ENCODE results near the gene NUDT16L1. TPM values are rescaled to one million over a fixed set of nuclear protein-coding genes. Genes with fewer than 3 reads are reported as not detected.
A peak's percentile ranks its signal among the peaks of the same experiment; 100 is the strongest.

Gene NUDT16L1
- total RNA-seq, 2 experiments from 2014 or later: 40.7 to 42.7 TPM

DNA sequence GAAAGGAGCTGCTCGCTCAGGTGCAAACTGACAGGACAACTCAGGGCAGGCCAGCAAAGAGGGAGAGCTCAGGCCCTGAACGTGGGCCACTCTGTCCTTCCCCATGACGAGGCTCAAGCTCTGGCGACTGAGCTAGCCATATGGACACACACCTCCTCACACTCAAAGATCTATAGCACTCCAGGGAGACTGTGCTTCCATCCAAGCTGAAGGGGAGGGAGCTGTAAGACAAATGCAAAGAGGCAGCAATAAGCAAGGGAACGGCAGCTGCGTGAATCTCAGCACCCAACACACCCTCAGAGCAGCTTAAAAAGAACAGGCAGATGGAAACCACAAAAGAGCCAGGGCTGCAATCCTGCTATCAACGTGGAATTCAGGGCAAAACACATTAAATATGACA lies 13.5 kb downstream of the NUDT16L1 start:
- no peak for ATAC-seq (ENCODE audit: low read depth)
- peaks cover 9% of the 10 kb centered on the region for H3K4me1 Mint-ChIP-seq
- POLR2A ChIA-PET: interaction anchor here (1.0 to 1.1 kb wide), 2 partner anchors 11 to 28 kb away, joined by 4 to 5 read pairs; partner anchors contain the start of gene DNAAF8
- DNase-seq: no peak
- H3K36me3 Mint-ChIP-seq: peaks cover 12% of the 10 kb centered on the region
- no peak overlapping the region for H3K4me3 Mint-ChIP-seq
- H3K27me3 Mint-ChIP-seq: no peaks in the 10 kb centered on the region
- H3K9me3 Mint-ChIP-seq: no peaks in the 10 kb centered on the region
- H3K27ac Mint-ChIP-seq: no peak overlapping the region

DNA sequence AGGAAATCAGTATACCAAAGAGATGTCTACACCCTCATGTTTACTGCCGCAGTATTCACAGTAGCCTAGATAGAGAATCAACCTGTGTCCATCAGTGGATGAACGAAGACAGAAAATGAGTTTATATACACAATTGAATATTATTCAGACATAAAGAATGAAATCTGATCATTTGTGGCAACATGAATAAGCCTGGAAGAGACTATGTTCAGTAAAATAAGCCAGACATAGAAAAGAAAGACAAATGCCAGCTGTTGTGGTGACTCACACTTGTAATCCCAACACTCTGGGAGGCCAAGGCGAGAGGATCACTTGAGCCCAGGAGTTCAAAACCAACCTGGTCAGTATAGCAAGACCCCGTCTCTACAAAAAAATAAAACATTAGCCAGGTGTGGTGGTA lies 16.1 kb downstream of the NUDT16L1 start:
- H3K36me3 Mint-ChIP-seq: peaks cover 12% of the 10 kb centered on the region
- POLR2A ChIA-PET: interaction anchor here (0.6 kb wide), 1 partner anchor 24 kb away, joined by 3 read pairs; no protein-coding TSS in a partner anchor
- no peaks in the 10 kb centered on the region for H3K27me3 Mint-ChIP-seq
- no peak overlapping the region for H3K4me3 Mint-ChIP-seq
- H3K9me3 Mint-ChIP-seq: no peaks in the 10 kb centered on the region
- H3K4me1 Mint-ChIP-seq: no peaks in the 10 kb centered on the region
- no peak overlapping the region for H3K27ac Mint-ChIP-seq
- DNase-seq: no peak
- no peak for ATAC-seq (ENCODE audit: low read depth)

- H3K27ac Mint-ChIP-seq: no peak overlapping the region
- peaks cover 9% of the 10 kb centered on the region for H3K36me3 Mint-ChIP-seq
- DNase-seq (no peak), ATAC-seq (ENCODE audit: low read depth) (no peak)
- no peaks in the 10 kb centered on the region for H3K9me3 Mint-ChIP-seq
- H3K27me3 Mint-ChIP-seq: no peaks in the 10 kb centered on the region
- H3K4me3 Mint-ChIP-seq: no peak overlapping the region
- no peaks in the 10 kb centered on the region for H3K4me1 Mint-ChIP-seq
- POLR2A ChIA-PET: no interaction called here
Observed at GRCh38 chr16:4713663-4714501, 20.5 kb downstream of the NUDT16L1 start.

DNA sequence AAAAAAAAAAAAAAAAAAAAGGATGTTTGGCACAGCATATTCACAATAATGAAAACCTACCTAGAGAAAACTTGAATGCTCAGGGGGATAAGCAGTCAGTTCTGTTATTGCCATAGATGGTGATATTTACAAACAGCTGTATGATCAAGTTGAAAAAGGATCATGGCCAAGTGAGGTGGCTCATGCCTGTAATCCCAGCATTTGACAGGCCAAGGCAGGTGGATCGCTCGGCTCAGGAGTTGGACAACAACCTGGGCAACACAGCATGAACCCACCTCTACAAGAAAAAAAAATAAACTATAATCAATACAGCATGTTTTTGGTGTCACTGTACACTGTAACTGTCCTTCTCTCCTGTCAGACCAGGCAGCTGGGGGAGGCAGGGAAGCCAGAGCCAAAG lies 21.6 kb downstream of the NUDT16L1 start:
- H3K27me3 Mint-ChIP-seq: no peaks in the 10 kb centered on the region
- no peak overlapping the region for H3K27ac Mint-ChIP-seq
- H3K4me3 Mint-ChIP-seq: no peak overlapping the region
- H3K4me1 Mint-ChIP-seq: no peaks in the 10 kb centered on the region
- DNase-seq (no peak), ATAC-seq (ENCODE audit: low read depth) (no peak)
- no peaks in the 10 kb centered on the region for H3K9me3 Mint-ChIP-seq
- H3K36me3 Mint-ChIP-seq: peaks cover 4% of the 10 kb centered on the region
- POLR2A ChIA-PET: no interaction called here

DNA sequence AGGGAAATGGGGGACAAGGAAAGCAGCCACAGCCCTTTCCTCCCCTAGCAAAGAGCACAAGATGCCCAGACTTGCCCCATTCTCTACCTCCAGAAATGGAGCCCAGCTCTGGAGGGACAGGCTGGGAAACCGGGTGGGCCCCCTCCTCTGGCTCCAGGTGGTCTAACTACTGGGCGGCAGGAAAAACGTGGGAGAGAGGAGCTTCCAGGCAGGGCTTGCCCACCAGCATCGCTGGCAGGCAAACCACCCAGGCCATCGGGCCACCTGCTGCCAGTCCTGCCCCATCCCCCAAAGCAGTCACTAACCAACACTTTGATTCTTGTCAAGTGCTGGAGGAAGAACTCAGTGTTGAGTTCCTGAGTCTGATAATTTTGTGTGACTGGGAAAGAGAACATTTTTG lies 25.1 kb downstream of the NUDT16L1 start:
- Mint-ChIP-seq H3K27ac (no peak overlapping the region), H3K4me1 (peaks cover 2% of the 10 kb centered on the region), H3K27me3 (no peaks in the 10 kb centered on the region), H3K9me3 (no peaks in the 10 kb centered on the region), H3K4me3 (no peak overlapping the region), H3K36me3 (peaks cover 3% of the 10 kb centered on the region)
- DNase-seq (no peak), ATAC-seq (ENCODE audit: low read depth) (no peak)
- POLR2A ChIA-PET: interaction anchor here (3.0 kb wide), 1 partner anchor 16 kb away, joined by 8 read pairs; the partner anchor contains the start of genes ANKS3 and DNAAF8

DNA sequence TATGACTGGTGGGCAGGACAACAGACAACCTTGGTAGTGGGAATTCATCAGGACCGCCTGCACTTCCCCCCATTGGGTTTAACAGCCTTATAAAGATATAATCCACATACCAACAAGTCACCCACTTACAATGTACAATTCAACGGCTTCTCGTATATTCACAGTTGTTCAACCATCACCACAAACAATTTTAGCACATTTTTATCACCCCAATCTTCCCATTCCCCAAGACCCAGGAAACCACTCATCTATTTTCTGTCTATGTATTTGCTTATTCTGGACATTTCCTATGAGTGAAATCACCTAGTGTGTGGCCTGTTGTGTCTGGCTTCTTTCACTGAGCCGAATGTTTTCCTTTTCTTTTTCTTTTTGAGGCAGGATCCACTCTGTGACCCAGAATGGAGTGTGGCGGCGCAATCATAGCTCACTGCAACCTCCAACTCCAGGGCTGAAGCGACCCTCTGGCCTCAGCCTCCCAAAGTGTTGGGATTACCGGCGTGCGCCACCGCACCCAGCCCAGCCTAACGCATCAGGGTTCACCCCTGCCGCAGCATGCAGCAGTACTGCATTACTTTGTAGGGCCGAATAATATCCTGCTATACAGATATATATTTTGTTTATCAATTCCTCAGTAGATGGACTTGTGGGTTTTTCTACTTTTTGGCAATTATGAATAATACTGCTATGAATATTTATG lies 29.9 kb downstream of the NUDT16L1 start:
- Mint-ChIP-seq H3K27ac (no peak overlapping the region), H3K4me3 (no peak overlapping the region), H3K9me3 (no peaks in the 10 kb centered on the region), H3K4me1 (peaks cover 2% of the 10 kb centered on the region), H3K27me3 (no peaks in the 10 kb centered on the region), H3K36me3 (no peaks in the 10 kb centered on the region)
- ATAC-seq (ENCODE audit: low read depth): no peak
- POLR2A ChIA-PET: interaction anchor here (0.6 to 0.8 kb wide), 2 partner anchors 12 to 26 kb away, joined by 3 to 5 read pairs; partner anchors contain the start of gene DNAAF8
- no peak for DNase-seq

DNA sequence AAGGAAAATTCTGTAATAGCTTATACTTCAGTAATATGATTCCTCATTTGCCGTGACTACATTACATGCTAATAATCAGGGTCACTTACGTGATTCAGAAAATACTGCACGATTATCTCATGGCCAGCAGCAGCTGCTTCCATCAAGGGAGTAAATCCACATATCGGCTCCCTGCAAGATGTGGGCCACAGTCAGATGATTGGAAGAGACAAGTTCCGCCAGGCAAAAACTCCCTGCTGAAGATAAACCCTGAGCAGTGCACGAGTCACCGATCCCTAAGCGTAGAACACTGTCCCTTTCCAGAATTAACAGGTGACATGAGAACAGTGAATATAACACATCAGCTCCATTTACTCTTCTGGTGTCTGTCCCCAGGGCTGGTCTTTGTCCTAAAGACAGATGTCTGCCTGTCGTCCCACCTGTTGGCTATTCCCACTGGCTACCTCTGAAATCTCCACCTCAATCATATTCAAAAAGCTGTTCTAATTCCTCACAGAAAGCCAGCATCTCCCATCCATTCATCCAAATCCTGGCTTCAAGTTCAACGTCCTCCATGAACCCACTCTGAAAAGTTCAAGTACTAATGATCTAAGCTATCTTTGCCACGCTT lies 31.4 kb downstream of the NUDT16L1 start:
- H3K9me3 Mint-ChIP-seq: no peaks in the 10 kb centered on the region
- H3K4me3 Mint-ChIP-seq: no peak overlapping the region
- H3K36me3 Mint-ChIP-seq: peaks cover 5% of the 10 kb centered on the region
- POLR2A ChIA-PET: no interaction called here
- peaks cover 4% of the 10 kb centered on the region for H3K4me1 Mint-ChIP-seq
- no peaks in the 10 kb centered on the region for H3K27me3 Mint-ChIP-seq
- no peak for DNase-seq
- no peak for ATAC-seq (ENCODE audit: low read depth)
- H3K27ac Mint-ChIP-seq: no peak overlapping the region

- H3K27ac Mint-ChIP-seq: no peak overlapping the region
- H3K9me3 Mint-ChIP-seq: no peaks in the 10 kb centered on the region
- peaks cover 5% of the 10 kb centered on the region for H3K36me3 Mint-ChIP-seq
- DNase-seq (no peak), ATAC-seq (ENCODE audit: low read depth) (no peak)
- POLR2A ChIA-PET: no interaction called here
- H3K4me3 Mint-ChIP-seq: no peak overlapping the region
- peaks cover 4% of the 10 kb centered on the region for H3K4me1 Mint-ChIP-seq
- H3K27me3 Mint-ChIP-seq: no peaks in the 10 kb centered on the region
Observed at GRCh38 chr16:4726616-4727015, 33.3 kb downstream of the NUDT16L1 start.

DNA sequence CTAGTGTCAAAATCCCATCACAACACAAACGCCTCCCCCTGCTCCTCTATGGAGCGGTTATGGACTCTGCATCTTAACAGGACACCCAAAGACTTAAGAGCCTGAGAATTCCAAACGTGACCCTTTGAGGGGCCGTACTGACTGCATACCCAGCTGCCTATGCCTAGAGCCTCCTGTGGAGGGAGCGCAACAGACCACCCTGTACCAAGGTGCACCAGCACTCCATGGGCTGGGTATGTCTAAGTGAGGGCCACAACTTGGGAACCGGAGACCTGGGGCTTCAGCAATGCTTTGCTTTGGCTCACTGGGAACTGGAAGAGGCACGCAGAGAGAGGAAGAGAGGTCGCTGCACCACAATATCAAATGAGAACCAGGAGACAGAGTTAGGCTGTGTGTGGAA lies 35.3 kb downstream of the NUDT16L1 start:
- DNase-seq (no peak), ATAC-seq (ENCODE audit: low read depth) (no peak)
- POLR2A ChIA-PET: no interaction called here
- no peak overlapping the region for H3K27ac Mint-ChIP-seq
- no peak overlapping the region for H3K4me3 Mint-ChIP-seq
- no peaks in the 10 kb centered on the region for H3K9me3 Mint-ChIP-seq
- no peaks in the 10 kb centered on the region for H3K27me3 Mint-ChIP-seq
- H3K36me3 Mint-ChIP-seq: peaks cover 5% of the 10 kb centered on the region
- peaks cover 8% of the 10 kb centered on the region for H3K4me1 Mint-ChIP-seq

GRCh38 chr16:4729876-4730275 lies 36.5 kb downstream of the NUDT16L1 start:
- Mint-ChIP-seq H3K4me1 (peaks cover 11% of the 10 kb centered on the region), H3K27ac (no peak overlapping the region), H3K9me3 (no peaks in the 10 kb centered on the region), H3K27me3 (no peaks in the 10 kb centered on the region), H3K36me3 (peaks cover 5% of the 10 kb centered on the region), H3K4me3 (no peak overlapping the region)
- POLR2A ChIA-PET: no interaction called here
- no peak for ATAC-seq (ENCODE audit: low read depth)
- no peak for DNase-seq

DNA sequence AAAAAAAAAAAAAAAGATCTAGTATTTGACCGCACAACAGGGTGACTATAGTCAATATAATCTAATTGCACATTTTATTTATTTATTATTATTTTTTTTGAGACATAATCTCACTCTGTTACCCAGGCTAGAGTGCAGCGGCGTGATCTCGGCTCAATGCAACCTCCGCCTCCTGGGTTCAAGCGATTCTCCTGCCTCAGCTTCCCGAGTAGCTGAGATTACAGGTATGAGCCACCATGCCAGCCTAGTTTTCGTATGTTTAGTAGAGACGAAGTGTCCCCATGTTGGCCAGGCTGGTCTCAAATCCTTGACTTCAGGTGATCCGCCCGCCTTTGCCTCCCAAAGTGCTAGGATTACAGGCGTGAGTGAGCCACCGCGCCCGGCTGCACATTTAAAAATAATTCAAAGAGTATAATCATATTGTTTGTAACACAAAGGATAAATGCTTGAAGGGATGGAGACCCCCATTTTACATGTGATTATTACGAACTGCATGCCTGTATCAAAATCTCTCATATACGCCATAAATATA lies 39.9 kb downstream of the NUDT16L1 start:
- POLR2A ChIA-PET: interaction anchor here (0.6 to 4.0 kb wide), 9 partner anchors 14 to 117 kb away, joined by 3 to 28 read pairs (median 12); partner anchors contain the start of genes NUDT16L1, ROGDI and ZNF500

GRCh38 chr16:4733747-4734062 lies 40.3 kb downstream of the NUDT16L1 start:
- Mint-ChIP-seq H3K4me1 (peaks cover 15% of the 10 kb centered on the region), H3K27ac (peak overlapping the region; percentile 54), H3K36me3 (peaks cover 2% of the 10 kb centered on the region), H3K4me3 (peak overlapping the region; percentile 83), H3K27me3 (no peaks in the 10 kb centered on the region), H3K9me3 (no peaks in the 10 kb centered on the region)
- ATAC-seq (ENCODE audit: low read depth): peak; percentile 10
- POLR2A ChIA-PET: interaction anchor here (0.7 to 4.0 kb wide), 15 partner anchors 14 to 118 kb away, joined by 3 to 28 read pairs (median 7); partner anchors contain the start of genes NUDT16L1, ROGDI and ZNF500
- no peak for DNase-seq

More for the DNA sequence above, 39.9 kb downstream of the NUDT16L1 start:
- no peak for ATAC-seq (ENCODE audit: low read depth)
- H3K27me3 Mint-ChIP-seq: no peaks in the 10 kb centered on the region
- peak overlapping the region; percentile 54 for H3K27ac Mint-ChIP-seq
- peak overlapping the region; percentile 83 for H3K4me3 Mint-ChIP-seq
- H3K4me1 Mint-ChIP-seq: peaks cover 17% of the 10 kb centered on the region
- no peaks in the 10 kb centered on the region for H3K9me3 Mint-ChIP-seq
- no peak for DNase-seq
- peaks cover 5% of the 10 kb centered on the region for H3K36me3 Mint-ChIP-seq

Data from activated naive CD8-positive, alpha-beta T cell treated with anti-CD3 and anti-CD28 coated beads, Interleukin-2, amount 10 ng/mL, durations not matched to agents 7 days and 5 days (primary cell).